C4-2B (cell line): ENCODE results near the gene PLCH2.

ENCODE experiments used
- H3K27ac ChIP-seq: fragments of 450-650 bp; 2 replicates; pipeline ENCODE4 v1.5.1; 2017
- CTCF ChIP-seq: fragments of 450-650 bp; conservative IDR thresholded peaks from 2 replicates; pipeline ENCODE4 v1.5.1; 2017; ENCODE audit warnings: mild to moderate bottlenecking
- ZFX ChIP-seq: fragments of 450-650 bp; IDR thresholded peaks from 2 replicates; pipeline ENCODE4 v1.6.1; 2017

The PLCH2 gene

GRCh38 chr1:2476061-2476999 lies at the start of gene PLCH2:
TSS of gene PLCH2 (plus strand) at chr1:2476289. CDS start at chr1:2476589, 300 bp downstream.
- TF ChIP-seq ZFX, result no peak
- TF ChIP-seq CTCF, result no peak
- H3K27ac ChIP-seq, result peak within 1 kb of the TSS; percentile 35

GRCh38 chr1:2426540-2426939 lies 49.5 kb upstream of the PLCH2 start:
- no peak overlapping the region for H3K27ac ChIP-seq
- TF ChIP-seq ZFX (no peak), CTCF (no peak)

- no peak overlapping the region for H3K27ac ChIP-seq
- TF ChIP-seq CTCF, result no peak
- no peak for TF ChIP-seq ZFX
These were observed 49.0 kb upstream of the PLCH2 start for GRCh38 chr1:2427051-2427450.

GRCh38 chr1:2427976-2428375 lies 48.1 kb upstream of the PLCH2 start:
- H3K27ac ChIP-seq, result no peak overlapping the region
- no peak for TF ChIP-seq CTCF
- TF ChIP-seq ZFX, result no peak

- no peak for TF ChIP-seq ZFX
- H3K27ac ChIP-seq, result no peak overlapping the region
These were observed 47.6 kb upstream of the PLCH2 start for GRCh38 chr1:2428490-2428889.

- H3K27ac ChIP-seq, result no peak overlapping the region
- TF ChIP-seq CTCF (no peak; the same call in 1 of the 2 replicates), ZFX (no peak)
These were observed 46.1 kb upstream of the PLCH2 start for GRCh38 chr1:2429780-2430591.

- H3K27ac ChIP-seq, result no peak overlapping the region
- TF ChIP-seq CTCF (no peak), ZFX (no peak)
These were observed 45.5 kb upstream of the PLCH2 start for GRCh38 chr1:2430592-2430973.
